ENCODE results near the gene ARHGEF4. TPM values are rescaled to one million over a fixed set of nuclear protein-coding genes. Genes with fewer than 3 reads are reported as not detected.
"Not testable (repeated sequence)": the region's sequence is repeated elsewhere in the genome, so short reads cannot be mapped to it uniquely, and the experiment has no call there.

The ARHGEF4 gene
- polyA plus RNA-seq, 12 donors: 4.9 to 36.1 (median 8.5) TPM; not detected in 1

- DNase-seq: not testable (repeated sequence)
Observed at GRCh38 chr2:131079931-131080330, 243.2 kb downstream of the ARHGEF4 start.

GRCh38 chr2:131081190-131081589 lies 244.5 kb downstream of the ARHGEF4 start:
- DNase-seq: no peak

- DNase-seq: no peak
Observed at GRCh38 chr2:131085646-131086045, 248.9 kb downstream of the ARHGEF4 start.

GRCh38 chr2:131092458-131093005 lies 255.8 kb downstream of the ARHGEF4 start:
- peak; percentile 19 for DNase-seq

GRCh38 chr2:131093006-131093695 lies 256.4 kb downstream of the ARHGEF4 start, which contains the start of gene FAM168B:
Gene FAM168B (minus strand): TSS chr2:131093460. CDS start chr2:131082646, 10,814 bp downstream.
- DNase-seq: peak; percentile 90

- DNase-seq: no peak
Observed at GRCh38 chr2:131093696-131094462, 257.2 kb downstream of the ARHGEF4 start.

GRCh38 chr2:131094463-131095281 lies 258.0 kb downstream of the ARHGEF4 start:
- peak; percentile 15 for DNase-seq

Other genes with a start within 250 kb of the ARHGEF4 start
- under 1 TPM in 1 of 12 donors, not detected in 11; 0.17 TPM for gene CFC1, start 237.3 kb upstream of the ARHGEF4 start, polyA plus RNA-seq (ENCODE audit: insufficient read length in 12 of 12)
- gene POTEJ, start 225.5 kb upstream of the ARHGEF4 start, polyA plus RNA-seq (ENCODE audit: insufficient read length in 12 of 12): 1 to 10 TPM in 1 of 12 donors, under 1 TPM in 1, not detected in 10; 0.06 to 8.1 TPM
- gene GPR148, start 107.8 kb upstream of the ARHGEF4 start, polyA plus RNA-seq (ENCODE audit: insufficient read length in 12 of 12): not detected
- under 1 TPM in 3 of 12 donors, not detected in 9; 0.01 to 0.12 (median 0.04) TPM for gene AMER3, start 81.4 kb upstream of the ARHGEF4 start, polyA plus RNA-seq (ENCODE audit: insufficient read length in 12 of 12)